WTC11 (cell line): ENCODE measurements around the gene EMILIN3. TPM values are rescaled to one million over a fixed set of nuclear protein-coding genes. Genes with fewer than 3 reads are reported as not detected.

Source experiments
- ATAC-seq: fragments of 200-7000 bp; cut with Tn5 transposase; 2 replicates; pipeline ENCODE4 v1.10.0; 2021; ENCODE audit warnings: mild to moderate bottlenecking, moderate library complexity
- CTCF ChIA-PET: fragments of 300-600 bp; sonication (Branson Sonifier 250); formaldehyde crosslinking; loops from one replicate; lab custom pipeline; 2021; ENCODE audit warnings: antibody characterized with exemption; lab: Charles Lee
- POLR2A ChIA-PET: fragments of 350-600 bp; sonication (Branson Sonifier 250); formaldehyde crosslinking; loops from one replicate; lab custom pipeline; 2021; ENCODE audit warnings: antibody characterized with exemption; lab: Charles Lee
- DNase-seq: peaks from one replicate; pipeline ENCODE4 v3.0.0; 2021; ENCODE audit warnings: low spot score
- H3K27ac Mint-ChIP-seq: 2 replicates; pipeline ENCODE4 v1.8.0; 2021; ENCODE audit warnings: mixed read lengths
- H3K27me3 Mint-ChIP-seq: 2 replicates; pipeline ENCODE4 v1.8.0; 2021; ENCODE audit warnings: low read depth, mild to moderate bottlenecking, moderate library complexity, mixed read lengths
- H3K36me3 Mint-ChIP-seq: 2 replicates; pipeline ENCODE4 v1.8.0; 2021; ENCODE audit warnings: mixed read lengths
- H3K4me1 Mint-ChIP-seq: 2 replicates; pipeline ENCODE4 v1.8.0; 2022; ENCODE audit warnings: mixed read lengths
- H3K4me3 Mint-ChIP-seq: 2 replicates; pipeline ENCODE4 v1.8.0; 2021; ENCODE audit warnings: mild to moderate bottlenecking, moderate library complexity, mixed read lengths
- H3K9me3 Mint-ChIP-seq: 2 replicates; pipeline ENCODE4 v1.8.0; 2021; ENCODE audit warnings: mixed read lengths
- AR ChIP-seq: fragments of 250-450 bp; sonication (Bioruptor Pico); IDR thresholded peaks from 2 replicates; pipeline ENCODE4 v1.9.0; 2021; ENCODE audit warnings: mild to moderate bottlenecking
- CREM ChIP-seq: sonication (generic); formaldehyde crosslinking; IDR thresholded peaks from 2 replicates; pipeline ENCODE4 v1.8.1; 2022; ENCODE audit warnings: mild to moderate bottlenecking, missing genetic modification reagents, moderate library complexity
- EMX1 ChIP-seq: fragments of 250-450 bp; sonication (Bioruptor Pico); IDR thresholded peaks from 2 replicates; pipeline ENCODE4 v1.8.0; 2021; ENCODE audit warnings: mild to moderate bottlenecking
- ETV6 ChIP-seq: sonication (generic); formaldehyde crosslinking; IDR thresholded peaks from 2 replicates; pipeline ENCODE4 v1.8.1; 2022; ENCODE audit warnings: mild to moderate bottlenecking, missing genetic modification reagents
- FOXJ3 ChIP-seq: sonication (generic); formaldehyde crosslinking; IDR thresholded peaks from 2 replicates; pipeline ENCODE4 v1.9.0; 2021; ENCODE audit warnings: missing genetic modification reagents, mild to moderate bottlenecking, borderline replicate concordance
- GABPB1 ChIP-seq: sonication (generic); formaldehyde crosslinking; IDR thresholded peaks from 2 replicates; pipeline ENCODE4 v1.8.1; 2023; ENCODE audit warnings: mild to moderate bottlenecking, missing genetic modification reagents
- MAX ChIP-seq: sonication (generic); formaldehyde crosslinking; IDR thresholded peaks from 2 replicates; pipeline ENCODE4 v1.8.0; 2022; ENCODE audit warnings: mild to moderate bottlenecking, missing genetic modification reagents
- MYBL2 ChIP-seq: sonication (generic); formaldehyde crosslinking; IDR thresholded peaks from 2 replicates; pipeline ENCODE4 v1.8.1; 2023; ENCODE audit warnings: mild to moderate bottlenecking, moderate library complexity, missing genetic modification reagents
- NFATC4 ChIP-seq: fragments of 250-450 bp; sonication (Bioruptor Pico); IDR thresholded peaks from 2 replicates; pipeline ENCODE4 v1.9.0; 2021; ENCODE audit warnings: mild to moderate bottlenecking
- NR3C1 ChIP-seq: sonication (generic); formaldehyde crosslinking; conservative IDR thresholded peaks from 2 replicates; pipeline ENCODE4 v1.8.1; 2023; ENCODE audit warnings: low read depth, mild to moderate bottlenecking, missing genetic modification reagents
- OVOL2 ChIP-seq: fragments of 250-450 bp; sonication (Bioruptor Pico); IDR thresholded peaks from 2 replicates; pipeline ENCODE4 v1.9.0; 2021; ENCODE audit warnings: mild to moderate bottlenecking, borderline replicate concordance
- PRRX2 ChIP-seq: fragments of 250-450 bp; sonication (Bioruptor Pico); IDR thresholded peaks from 2 replicates; pipeline ENCODE4 v1.8.0; 2021; ENCODE audit warnings: mild to moderate bottlenecking
- SOX15 ChIP-seq: fragments of 250-450 bp; sonication (Bioruptor Pico); IDR thresholded peaks from 2 replicates; pipeline ENCODE4 v1.9.0; 2021; ENCODE audit warnings: mild to moderate bottlenecking
- TCF7 ChIP-seq: sonication (generic); formaldehyde crosslinking; IDR thresholded peaks from 2 replicates; pipeline ENCODE4 v1.8.0; 2022; ENCODE audit warnings: mild to moderate bottlenecking, low read depth, missing genetic modification reagents, moderate library complexity
- ZBTB21 ChIP-seq: sonication (generic); formaldehyde crosslinking; IDR thresholded peaks from 2 replicates; pipeline ENCODE4 v1.8.1; 2023; ENCODE audit warnings: mild to moderate bottlenecking, missing genetic modification reagents, borderline replicate concordance
- ZMAT4 ChIP-seq: fragments of 250-450 bp; sonication (Bioruptor Pico); IDR thresholded peaks from 2 replicates; pipeline ENCODE4 v1.9.0; 2021; ENCODE audit warnings: mild to moderate bottlenecking
- ZNF219 ChIP-seq: sonication (generic); formaldehyde crosslinking; IDR thresholded peaks from 2 replicates; pipeline ENCODE4 v1.8.0; 2023; ENCODE audit warnings: missing genetic modification reagents, mild to moderate bottlenecking, borderline replicate concordance
- ZNF317 ChIP-seq: sonication (generic); formaldehyde crosslinking; IDR thresholded peaks from 2 replicates; pipeline ENCODE4 v1.8.1; 2023; ENCODE audit warnings: low read depth, mild to moderate bottlenecking, moderate library complexity, missing genetic modification reagents, borderline replicate concordance
- ZNF416 ChIP-seq: fragments of 250-450 bp; sonication (Bioruptor Pico); IDR thresholded peaks from 2 replicates; pipeline ENCODE4 v1.9.0; 2021; ENCODE audit warnings: mild to moderate bottlenecking, inconsistent platforms
- ZNF532 ChIP-seq: fragments of 250-450 bp; sonication (Bioruptor Pico); IDR thresholded peaks from 2 replicates; pipeline ENCODE4 v1.9.0; 2021; ENCODE audit warnings: mild to moderate bottlenecking, borderline replicate concordance
- ZNF671 ChIP-seq: fragments of 250-450 bp; sonication (Bioruptor Pico); IDR thresholded peaks from 2 replicates; pipeline ENCODE4 v1.8.0; 2021; ENCODE audit warnings: mild to moderate bottlenecking
- total RNA-seq: library from RNA; stranded (reverse); gene quantifications from 3 replicates; pipeline ENCODE4 v1.2.3, GENCODE V29; 2021
- TF ChIP-seq, protein P1 (sequence below): sonication (generic); formaldehyde crosslinking; IDR thresholded peaks from 2 replicates; pipeline ENCODE4 v1.8.0; 2022; ENCODE audit warnings: missing genetic modification reagents
- TF ChIP-seq, protein P2 (sequence below): sonication (generic); formaldehyde crosslinking; conservative IDR thresholded peaks from 2 replicates; pipeline ENCODE4 v1.8.1; 2022; ENCODE audit warnings: mild to moderate bottlenecking, missing genetic modification reagents
- TF ChIP-seq, protein P3 (sequence below): sonication (generic); formaldehyde crosslinking; IDR thresholded peaks from 2 replicates; pipeline ENCODE4 v1.8.1; 2022; ENCODE audit warnings: low read depth, missing genetic modification reagents, borderline replicate concordance

Gene EMILIN3
- total RNA-seq, 1 experiment from 2014 or later, result 5.5 TPM

DNA sequence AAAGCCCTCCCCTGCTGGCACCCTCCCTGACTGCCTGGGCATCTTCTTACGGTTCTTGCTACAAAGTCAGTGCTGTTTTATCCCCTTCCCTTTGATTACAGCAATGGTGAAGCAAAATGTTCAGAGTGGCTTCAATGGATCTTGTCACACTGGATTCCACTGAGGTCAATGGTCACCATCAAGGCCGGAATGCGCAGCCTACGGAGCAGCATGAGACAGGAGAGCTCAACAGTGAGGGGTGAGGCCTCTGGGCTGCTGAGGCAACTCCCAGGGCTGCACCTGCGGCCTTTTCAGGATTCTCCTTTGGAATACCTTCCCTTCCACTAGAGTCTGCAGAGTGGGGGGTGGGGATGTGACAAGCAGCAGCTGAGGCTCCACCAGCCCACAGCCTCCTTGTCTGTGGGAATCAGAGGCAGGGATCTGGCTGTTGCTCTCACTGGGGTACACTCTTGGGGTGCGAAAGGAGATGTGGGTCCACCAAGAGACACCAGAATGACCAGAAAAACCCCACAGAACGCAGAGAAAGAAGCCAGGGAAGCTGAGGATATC lies 40.4 kb upstream of the EMILIN3 start:
- Mint-ChIP-seq H3K27me3 (no peaks in the 10 kb centered on the region), H3K4me3 (no peak overlapping the region), H3K4me1 (0 out of 2 replicates have a peak, but pooled peaks cover 3% of the 10 kb centered on the region), H3K9me3 (no peaks in the 10 kb centered on the region), H3K27ac (no peak overlapping the region), H3K36me3 (peaks cover 61% of the 10 kb centered on the region)
- no peak for DNase-seq
- no peak for TF ChIP-seq AR
- no peak for TF ChIP-seq ZNF671 (CRISPR knock-in tag)
- no peak for TF ChIP-seq SOX15 (CRISPR knock-in tag)
- TF ChIP-seq GABPB1 (CRISPR knock-in tag), result no peak
- no peak for TF ChIP-seq ZNF416 (CRISPR knock-in tag)
- TF ChIP-seq ZMAT4, result no peak
- TF ChIP-seq, protein P1, sequence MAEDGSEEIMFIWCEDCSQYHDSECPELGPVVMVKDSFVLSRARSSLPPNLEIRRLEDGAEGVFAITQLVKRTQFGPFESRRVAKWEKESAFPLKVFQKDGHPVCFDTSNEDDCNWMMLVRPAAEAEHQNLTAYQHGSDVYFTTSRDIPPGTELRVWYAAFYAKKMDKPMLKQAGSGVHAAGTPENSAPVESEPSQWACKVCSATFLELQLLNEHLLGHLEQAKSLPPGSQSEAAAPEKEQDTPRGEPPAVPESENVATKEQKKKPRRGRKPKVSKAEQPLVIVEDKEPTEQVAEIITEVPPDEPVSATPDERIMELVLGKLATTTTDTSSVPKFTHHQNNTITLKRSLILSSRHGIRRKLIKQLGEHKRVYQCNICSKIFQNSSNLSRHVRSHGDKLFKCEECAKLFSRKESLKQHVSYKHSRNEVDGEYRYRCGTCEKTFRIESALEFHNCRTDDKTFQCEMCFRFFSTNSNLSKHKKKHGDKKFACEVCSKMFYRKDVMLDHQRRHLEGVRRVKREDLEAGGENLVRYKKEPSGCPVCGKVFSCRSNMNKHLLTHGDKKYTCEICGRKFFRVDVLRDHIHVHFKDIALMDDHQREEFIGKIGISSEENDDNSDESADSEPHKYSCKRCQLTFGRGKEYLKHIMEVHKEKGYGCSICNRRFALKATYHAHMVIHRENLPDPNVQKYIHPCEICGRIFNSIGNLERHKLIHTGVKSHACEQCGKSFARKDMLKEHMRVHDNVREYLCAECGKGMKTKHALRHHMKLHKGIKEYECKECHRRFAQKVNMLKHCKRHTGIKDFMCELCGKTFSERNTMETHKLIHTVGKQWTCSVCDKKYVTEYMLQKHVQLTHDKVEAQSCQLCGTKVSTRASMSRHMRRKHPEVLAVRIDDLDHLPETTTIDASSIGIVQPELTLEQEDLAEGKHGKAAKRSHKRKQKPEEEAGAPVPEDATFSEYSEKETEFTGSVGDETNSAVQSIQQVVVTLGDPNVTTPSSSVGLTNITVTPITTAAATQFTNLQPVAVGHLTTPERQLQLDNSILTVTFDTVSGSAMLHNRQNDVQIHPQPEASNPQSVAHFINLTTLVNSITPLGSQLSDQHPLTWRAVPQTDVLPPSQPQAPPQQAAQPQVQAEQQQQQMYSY (CRISPR knock-in tag), result no peak
- TF ChIP-seq, protein P2, sequence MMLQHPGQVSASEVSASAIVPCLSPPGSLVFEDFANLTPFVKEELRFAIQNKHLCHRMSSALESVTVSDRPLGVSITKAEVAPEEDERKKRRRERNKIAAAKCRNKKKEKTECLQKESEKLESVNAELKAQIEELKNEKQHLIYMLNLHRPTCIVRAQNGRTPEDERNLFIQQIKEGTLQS, result no peak
- no peak for TF ChIP-seq OVOL2 (CRISPR knock-in tag)
- ATAC-seq, result no peak
- POLR2A ChIA-PET, result no interaction called here
- CTCF ChIA-PET, result no interaction called here

DNA sequence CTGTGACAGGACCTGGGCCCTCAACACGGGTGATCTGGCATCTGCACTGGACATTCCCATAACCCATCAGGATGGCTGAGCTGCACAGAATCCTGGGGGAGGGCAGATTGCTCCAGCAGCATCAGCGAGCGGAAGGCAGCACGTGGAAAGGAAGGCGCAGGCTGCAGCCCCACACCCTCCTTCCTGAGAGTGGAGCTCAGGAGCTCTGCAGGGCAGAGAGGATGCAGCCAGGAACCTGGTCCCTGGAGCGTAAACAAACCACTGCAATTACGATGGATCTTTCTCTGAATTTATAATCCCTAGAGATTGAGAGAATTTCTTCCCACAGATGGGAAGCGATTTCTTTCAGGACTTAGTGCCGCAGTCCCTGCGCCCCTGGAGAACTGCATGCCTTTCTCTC lies 39.7 kb upstream of the EMILIN3 start:
- Mint-ChIP-seq H3K4me1 (0 out of 2 replicates have a peak, but pooled peaks cover 3% of the 10 kb centered on the region), H3K27ac (no peak overlapping the region), H3K9me3 (no peaks in the 10 kb centered on the region), H3K27me3 (no peaks in the 10 kb centered on the region), H3K4me3 (no peak overlapping the region), H3K36me3 (peaks cover 55% of the 10 kb centered on the region)
- DNase-seq (no peak), ATAC-seq (no peak)
- ChIA-PET CTCF (no interaction called here), POLR2A (no interaction called here)
- TF ChIP-seq ETV6 (CRISPR knock-in tag) (no peak), PRRX2 (CRISPR knock-in tag) (no peak), ZNF532 (CRISPR knock-in tag) (no peak), ZNF317 (no peak), EMX1 (CRISPR knock-in tag) (no peak), TCF7 (CRISPR knock-in tag) (no peak), FOXJ3 (CRISPR knock-in tag) (no peak), ZNF219 (no peak), ZBTB21 (CRISPR knock-in tag) (no peak), MYBL2 (CRISPR knock-in tag) (no peak), OVOL2 (CRISPR knock-in tag) (no peak), CREM (CRISPR knock-in tag) (no peak), NFATC4 (CRISPR knock-in tag) (no peak), NR3C1 (CRISPR knock-in tag) (no peak), MAX (CRISPR knock-in tag) (no peak)
- TF ChIP-seq, protein P3, sequence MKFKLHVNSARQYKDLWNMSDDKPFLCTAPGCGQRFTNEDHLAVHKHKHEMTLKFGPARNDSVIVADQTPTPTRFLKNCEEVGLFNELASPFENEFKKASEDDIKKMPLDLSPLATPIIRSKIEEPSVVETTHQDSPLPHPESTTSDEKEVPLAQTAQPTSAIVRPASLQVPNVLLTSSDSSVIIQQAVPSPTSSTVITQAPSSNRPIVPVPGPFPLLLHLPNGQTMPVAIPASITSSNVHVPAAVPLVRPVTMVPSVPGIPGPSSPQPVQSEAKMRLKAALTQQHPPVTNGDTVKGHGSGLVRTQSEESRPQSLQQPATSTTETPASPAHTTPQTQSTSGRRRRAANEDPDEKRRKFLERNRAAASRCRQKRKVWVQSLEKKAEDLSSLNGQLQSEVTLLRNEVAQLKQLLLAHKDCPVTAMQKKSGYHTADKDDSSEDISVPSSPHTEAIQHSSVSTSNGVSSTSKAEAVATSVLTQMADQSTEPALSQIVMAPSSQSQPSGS (CRISPR knock-in tag), result no peak
